ENCODE results near the gene LRRC7.

The LRRC7 gene

DNA sequence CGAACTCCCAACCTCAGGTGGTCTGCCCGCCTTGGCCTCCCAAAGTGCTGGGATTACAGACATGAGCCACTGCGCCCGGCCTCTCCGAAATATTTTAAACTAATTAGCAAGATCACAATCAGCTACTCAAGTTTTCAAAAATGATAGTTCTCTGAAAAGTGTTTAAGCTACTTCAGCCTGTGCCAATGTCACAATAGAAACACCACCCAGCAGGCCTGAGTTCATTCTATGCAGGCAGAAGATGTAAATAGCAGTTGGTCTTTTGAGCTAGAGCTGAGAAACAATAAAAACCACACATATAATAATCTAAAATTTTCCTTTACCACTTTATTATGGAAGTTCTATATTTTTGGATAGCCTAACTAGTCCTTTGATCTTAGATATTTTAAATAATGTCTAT, 541.5 kb downstream of the LRRC7 start:
- no peak for DNase-seq

DNA sequence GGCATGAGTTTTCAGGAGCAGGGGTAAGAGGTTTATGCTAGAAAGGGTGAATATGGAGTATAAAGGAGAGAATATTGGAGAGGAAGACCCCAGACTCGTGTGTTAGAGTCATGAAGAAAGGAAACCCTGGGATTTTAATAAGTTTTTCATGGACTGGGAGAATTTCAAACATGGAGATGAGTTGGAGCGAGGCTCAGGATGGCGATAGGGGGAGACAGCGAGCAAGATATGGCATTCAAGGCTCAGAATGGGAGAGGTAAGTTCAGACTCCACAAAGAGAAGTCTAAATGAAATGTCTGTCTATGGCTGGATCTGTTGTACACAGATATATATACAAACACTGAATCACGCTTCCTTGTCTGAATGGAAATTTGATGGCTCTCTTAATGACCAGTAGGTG, 545.1 kb downstream of the LRRC7 start:
- no peak for DNase-seq

DNA sequence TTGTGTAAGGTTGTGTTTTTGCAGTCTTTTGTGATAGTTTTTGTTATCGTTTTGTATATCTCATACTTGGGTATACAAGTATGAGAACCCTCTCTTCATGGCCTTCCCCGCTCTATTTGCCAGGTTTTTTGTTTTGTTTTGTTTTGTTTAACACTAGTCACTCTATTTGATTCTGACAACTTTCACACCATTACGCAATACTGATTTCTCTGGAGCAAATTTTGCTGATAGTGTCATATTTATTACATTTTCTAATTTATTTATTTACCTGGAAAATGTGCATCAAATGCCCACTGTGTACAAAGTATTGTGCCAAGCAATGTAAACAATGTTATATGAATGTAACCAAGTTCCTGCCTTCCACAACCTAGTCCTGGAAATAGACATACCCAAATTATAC, 547.6 kb downstream of the LRRC7 start:
- no peak for DNase-seq

DNA sequence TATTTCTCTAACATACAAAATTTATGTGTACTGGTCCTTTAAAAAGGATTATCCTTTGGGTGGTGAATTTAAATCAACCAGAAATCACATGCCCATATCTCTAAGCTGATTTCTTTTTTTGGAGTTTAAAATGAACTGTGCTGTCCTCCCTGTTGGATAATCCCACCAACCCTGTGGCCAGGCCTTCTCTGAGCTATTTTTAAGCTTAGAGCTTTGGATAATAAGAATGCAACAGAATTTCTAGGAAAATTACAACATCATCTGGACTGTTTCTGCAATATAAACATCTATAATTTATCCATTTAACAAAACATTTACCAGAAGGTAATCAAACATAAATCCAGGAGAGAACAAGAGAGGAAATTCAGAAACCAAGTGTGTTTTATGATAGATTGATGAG, 549.3 kb downstream of the LRRC7 start:
- no peak for DNase-seq

DNA sequence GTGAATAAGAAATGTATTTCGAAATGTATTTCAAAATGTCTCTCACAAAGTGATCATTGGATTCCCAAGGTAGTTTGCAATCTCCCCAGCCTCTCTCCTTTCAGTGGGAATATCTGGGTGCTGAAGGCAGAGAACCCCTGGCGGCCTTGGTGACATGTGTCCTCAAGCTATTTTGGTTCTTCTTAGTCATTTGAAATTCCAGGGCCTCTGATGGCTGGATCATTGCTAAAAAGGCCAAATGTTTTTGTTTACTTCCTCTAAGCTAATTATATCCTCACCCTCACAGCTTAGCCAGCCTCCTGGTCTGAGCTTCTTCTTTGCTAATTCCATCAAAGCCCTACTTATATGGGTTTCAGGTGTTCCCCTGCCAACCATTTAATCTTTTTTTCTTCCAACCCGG, 566.4 kb downstream of the LRRC7 start:
- DNase-seq = peak; percentile 23

DNA sequence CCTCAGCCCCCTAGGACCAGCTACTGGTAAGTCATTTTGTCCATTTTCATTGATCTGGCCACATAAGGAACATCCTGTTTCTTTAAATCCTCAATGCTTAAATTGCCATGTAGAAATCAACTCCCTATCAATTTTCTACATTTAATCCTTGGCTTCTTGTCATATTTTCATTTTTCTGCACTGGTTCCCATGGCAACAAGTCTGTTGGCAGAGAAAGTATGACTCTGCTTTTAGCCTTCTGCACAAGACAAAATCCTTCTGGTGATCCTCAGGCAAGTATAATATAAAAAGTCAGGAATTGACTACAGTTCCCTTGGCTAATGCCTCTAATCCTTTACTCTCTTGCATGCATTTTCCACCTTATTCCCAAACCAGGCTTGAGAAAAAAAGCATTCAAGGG, 572.6 kb downstream of the LRRC7 start:
- DNase-seq = no peak

DNA sequence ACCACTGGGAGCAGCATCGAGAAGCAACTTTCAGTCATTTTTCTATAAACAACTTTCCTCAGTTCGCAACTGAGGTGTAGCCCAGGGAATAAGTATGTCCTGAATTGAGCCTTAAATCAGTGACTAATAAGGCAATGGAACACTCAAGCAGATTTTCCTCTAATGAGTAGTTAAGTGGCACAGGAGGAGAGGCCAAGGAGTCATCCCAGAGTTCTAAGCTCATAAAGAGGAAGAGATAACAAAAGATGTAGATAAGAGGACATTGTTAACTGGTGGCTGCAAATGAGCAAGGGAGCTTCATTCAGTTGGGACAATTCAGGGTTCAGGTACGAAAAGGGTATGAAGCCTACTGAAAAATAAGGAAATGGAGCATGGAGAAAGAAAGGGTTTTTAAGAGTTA, 573.2 kb downstream of the LRRC7 start:
- no peak for DNase-seq

DNA sequence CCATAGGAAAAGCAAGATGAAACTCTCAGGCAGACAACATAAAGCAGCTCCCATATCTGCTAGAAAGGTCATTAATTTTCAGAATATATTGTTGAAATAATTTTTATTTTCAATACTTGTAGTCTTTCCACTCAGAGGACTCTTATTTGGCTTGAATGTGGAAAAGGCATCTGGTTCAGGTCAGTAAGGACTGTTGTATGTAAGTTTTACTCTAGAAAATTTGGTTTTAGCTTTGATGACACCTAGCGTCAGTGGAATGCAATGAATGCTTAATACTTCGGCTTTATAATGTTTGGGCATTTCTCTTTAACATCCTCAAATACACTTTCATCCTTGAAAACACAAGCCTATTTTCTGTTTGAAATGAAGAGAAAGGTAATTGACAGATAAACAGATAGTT, 574.4 kb downstream of the LRRC7 start:
- no peak for DNase-seq

DNA sequence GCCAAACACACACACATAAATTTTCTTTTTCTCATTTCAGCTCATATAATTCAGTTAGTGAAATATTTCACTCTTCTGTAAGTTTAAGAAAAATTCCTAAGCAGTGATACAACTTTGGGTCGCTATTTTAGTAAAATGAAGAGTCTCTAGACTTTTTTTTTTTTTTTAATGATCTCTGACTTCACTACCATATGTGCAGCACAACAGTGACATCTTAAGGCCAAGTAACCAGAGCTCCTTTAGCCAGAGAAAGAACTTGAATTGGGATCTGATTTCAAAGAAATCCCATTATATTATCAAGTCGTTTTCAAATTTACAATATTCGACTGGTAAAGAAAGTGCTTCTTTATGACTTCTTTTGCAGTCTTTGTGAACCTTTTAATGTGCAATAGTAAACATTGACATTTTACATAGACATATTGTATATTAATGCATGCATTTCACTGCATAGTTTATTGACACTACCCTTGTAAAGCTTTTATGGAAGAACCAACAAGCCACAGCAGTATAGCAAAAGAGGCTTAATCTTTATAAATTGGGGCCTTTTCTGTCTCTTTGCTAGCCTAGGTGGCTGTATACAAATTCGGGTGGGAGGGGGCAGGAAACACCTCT, 575.4 kb downstream of the LRRC7 start:
- no peak for DNase-seq

DNA sequence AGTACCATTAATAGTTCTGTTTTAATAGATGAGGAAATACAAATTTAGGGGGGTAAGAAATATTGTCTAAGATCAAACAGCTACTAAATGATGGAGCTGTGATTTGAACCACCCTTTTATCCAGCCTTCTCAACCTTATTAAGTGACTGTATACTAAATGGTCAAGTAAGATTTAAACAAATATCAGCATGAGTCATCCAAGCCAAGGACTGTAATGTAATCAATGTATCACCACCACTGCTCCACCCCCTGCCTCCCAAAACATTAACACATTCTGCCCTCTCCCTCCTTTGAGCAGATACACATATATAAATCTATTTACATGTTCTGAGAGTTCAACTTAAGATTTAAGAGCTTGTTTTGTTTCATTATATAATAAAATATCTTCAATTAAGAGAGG, 578.8 kb downstream of the LRRC7 start:
- no peak for DNase-seq

DNA sequence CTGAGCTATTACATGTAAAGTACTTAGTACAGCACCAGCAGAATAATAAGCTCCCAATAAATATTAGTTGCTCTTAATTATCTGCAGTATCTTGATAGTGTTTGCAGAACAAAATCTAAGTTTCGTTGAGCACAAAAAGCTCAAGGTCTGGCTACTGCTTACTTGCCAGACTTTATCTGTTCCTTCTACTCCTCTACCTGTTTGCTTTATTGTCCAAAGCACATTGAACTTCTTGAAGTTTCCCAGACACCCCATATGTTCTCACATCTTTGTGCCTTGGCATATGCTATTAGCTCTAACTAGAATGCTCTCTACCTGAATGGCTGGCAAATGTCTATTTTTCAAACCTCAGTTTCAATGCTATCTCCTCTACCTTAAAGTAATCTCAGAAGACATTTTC, 582.7 kb downstream of the LRRC7 start:
- no peak for DNase-seq

DNA sequence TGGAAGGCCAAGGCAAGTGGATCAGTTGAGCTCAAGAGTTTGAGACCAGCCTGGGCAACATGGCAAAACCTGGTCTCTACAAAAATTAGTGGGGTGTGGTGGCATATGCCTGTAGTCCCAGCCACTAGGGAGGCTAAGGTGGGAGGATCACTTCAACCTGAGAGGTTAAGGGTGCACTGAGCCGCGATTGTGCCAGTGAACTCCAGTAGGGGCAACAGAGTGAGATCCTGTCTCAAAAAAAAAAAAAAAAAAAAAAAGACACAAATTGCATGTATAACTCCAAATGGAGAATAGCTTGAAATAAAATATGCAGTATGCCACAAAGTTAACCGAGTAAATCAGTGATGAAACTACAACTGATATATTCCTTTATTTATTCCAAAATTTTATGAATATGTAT, 586.0 kb downstream of the LRRC7 start:
- no peak for DNase-seq

DNA sequence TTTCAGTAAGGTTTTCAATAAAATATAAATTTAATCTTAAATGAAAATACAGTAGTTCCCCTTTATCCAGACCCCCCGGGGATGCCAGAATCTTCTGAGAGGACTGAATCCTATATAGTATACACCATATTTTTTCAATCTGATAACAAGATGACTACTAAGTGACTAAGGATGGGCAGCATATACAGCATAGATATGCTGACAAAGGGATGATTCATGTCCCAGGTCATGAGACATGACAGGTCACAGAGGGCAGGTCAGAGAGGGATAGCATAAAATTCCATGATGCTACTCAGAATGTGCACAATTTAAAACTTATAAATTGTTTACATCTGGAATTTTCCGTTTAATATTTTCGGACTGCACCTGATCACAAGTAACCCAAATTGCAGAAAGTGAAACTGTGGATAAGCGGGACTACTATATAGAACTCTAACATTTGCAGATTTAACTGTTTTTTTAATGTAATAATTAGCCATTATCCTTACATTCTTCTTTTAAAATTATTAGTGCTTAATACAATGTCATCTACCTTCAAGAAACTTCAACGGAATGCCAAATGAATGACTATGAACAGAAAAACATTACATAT, 588.9 kb downstream of the LRRC7 start:
- peak; percentile 5 for DNase-seq

DNA sequence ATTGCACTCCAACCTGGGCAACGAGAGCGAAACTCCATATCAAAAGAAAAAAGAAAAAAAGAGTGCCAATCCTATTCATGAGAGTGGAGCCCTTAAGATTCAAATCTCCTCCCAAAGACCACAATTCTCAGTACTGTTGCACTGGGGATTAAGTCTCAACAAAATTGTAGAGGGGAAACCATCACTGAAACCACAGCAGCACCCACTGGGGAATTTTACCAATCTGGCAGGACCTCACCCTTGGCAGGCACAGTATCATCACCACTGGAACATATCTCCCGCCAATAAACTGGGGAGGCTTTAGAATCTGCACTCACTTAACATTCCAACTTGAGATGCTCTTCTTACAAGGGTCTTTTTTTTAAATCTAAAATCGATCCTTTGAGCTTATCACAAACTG, 596.6 kb downstream of the LRRC7 start:
- no peak for DNase-seq

DNA sequence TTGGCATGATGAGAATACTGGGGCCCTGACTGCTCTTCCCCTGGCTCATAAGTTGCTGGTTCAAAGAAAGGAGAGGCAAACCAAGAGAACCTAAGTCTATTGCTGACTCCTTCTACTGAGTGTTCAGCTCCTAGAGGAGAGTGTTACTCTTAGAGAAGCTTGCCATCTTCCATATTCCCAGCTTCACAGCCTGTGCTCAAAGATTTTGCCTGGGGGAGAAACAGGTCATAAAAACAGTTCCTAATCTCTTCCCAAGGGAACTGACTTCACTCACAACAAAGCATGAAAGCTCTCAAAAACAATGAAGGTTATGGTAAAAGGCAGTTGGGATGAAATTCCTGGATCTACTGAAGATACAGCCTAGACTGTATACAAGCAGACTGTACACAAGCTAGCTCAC, 600.6 kb downstream of the LRRC7 start:
- DNase-seq = no peak

DNA sequence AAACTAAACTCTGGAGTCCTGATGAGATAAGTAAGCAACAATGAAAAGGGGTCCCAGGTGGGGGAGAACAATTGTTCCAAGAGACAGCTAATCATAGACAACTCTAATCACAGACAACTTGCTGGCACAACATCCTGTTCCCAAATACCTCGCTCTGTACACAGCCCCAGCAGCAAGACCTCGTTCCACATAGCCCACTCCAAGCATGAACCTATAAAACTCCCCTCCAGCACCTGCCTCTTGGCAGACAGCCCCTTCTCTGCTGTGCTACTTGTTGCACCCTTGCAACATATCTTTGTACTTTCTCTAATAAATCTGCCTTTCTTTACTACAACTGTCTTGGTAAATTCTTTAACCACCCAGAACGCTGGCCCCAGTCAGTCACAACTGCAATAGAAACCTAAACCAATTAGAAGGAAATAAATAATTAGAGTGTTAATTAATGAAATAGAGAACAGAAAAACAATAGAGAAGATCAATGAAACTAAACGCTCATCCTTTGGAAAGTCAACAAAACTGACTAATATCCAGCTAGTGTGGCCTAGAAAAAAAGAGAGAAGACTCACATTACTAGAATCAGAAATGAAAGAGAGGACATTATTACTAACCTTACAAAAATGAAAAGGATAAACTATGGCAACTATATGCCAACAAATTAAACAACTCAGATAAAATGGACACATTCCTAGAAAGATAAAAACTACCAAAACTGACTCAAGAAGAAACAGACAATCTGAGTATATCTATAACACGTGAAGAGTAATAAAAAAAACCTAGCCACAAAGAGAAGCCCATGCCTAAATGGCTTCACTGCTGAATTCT, 601.5 kb downstream of the LRRC7 start:
- DNase-seq = no peak

DNA sequence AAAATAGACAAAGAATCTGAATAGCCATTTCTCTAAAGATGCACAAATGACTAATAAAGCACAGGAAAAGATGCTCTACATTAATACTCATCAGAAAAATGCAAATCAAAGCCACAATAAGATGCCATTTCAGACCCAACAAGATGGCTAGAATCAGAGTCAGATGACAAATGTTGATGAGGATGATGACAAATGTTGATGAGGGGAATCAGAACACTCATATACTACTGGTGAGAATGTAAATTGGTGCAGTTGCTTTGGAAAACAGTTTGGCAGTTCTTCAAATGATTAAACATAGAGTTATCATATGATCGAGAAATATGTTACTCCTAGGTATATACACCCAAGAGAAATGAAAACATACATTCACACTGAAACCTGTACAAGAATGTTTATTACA, 603.8 kb downstream of the LRRC7 start:
- no peak for DNase-seq

All from suppressor macrophage treated with lipopolysaccharide for 4 hours (primary cell).